Endothelial cell of umbilical vein (primary cell): ENCODE data around the gene GABBR2. TPM values are rescaled to one million over a fixed set of nuclear protein-coding genes. Genes with fewer than 3 reads are reported as not detected.

Experiments
- BruUV-seq: library from RNA; stranded (reverse); fragments of 400-500 nt; replicated peaks from 2 replicates; lab custom pipeline; 2021; lab: Mats Ljungman, UMichigan
- CTCF ChIA-PET: fragments of 300-600, 350-600 bp; sonication (Branson Sonifier 250); formaldehyde crosslinking; loops from one replicate; lab custom pipeline; 2021; ENCODE audit warnings: antibody characterized with exemption, inconsistent platforms; lab: Charles Lee
- POLR2A ChIA-PET: fragments of 300-600, 350-600 bp; sonication (Branson Sonifier 250); formaldehyde crosslinking; loops from one replicate; lab custom pipeline; 2021; ENCODE audit warnings: antibody characterized with exemption, inconsistent platforms; lab: Charles Lee
- DNase-seq: peaks from one replicate; pipeline ENCODE4 v3.0.0-alpha.2; 2011; ENCODE audit warnings: low read depth, low spot score
- FAIRE-seq: peaks from 2 replicates; lab custom pipeline; 2011; peaks lifted over from hg19 to GRCh38; lab: Jason Lieb, UNC
- H2AFZ ChIP-seq: 2 replicates; pipeline ENCODE4 v1.6.0; 2012; ENCODE audit warnings: low read depth, low read length, control low read depth, inconsistent platforms
- H3K27ac ChIP-seq: 2 replicates; pipeline ENCODE4 v1.5.1; 2011; ENCODE audit warnings: low read depth, mild to moderate bottlenecking, control low read depth, low read length, moderate library complexity; ENCODE audit not compliant: insufficient read depth
- H3K27me3 ChIP-seq, 2 experiments: 2 replicates each; pipeline versions ENCODE4 v1.6.0 to v1.6.1; 2011; ENCODE audit warnings: low read length in 2 of 2, mixed read lengths in 1 of 2; ENCODE audit not compliant: control insufficient read depth in 2 of 2, insufficient read depth in 2 of 2
- H3K36me3 ChIP-seq, 2 experiments: 2 replicates in 1 of 2; 3 replicates in 1 of 2; pipeline ENCODE4 v1.5.1; 2011; ENCODE audit warnings: low read length in 2 of 2, mild to moderate bottlenecking in 1 of 2, moderate library complexity in 1 of 2; ENCODE audit not compliant: control insufficient read depth in 2 of 2, insufficient read depth in 2 of 2; ENCODE audit errors: extremely low read depth in 1 of 2
- H3K4me1 ChIP-seq: 3 replicates; pipeline ENCODE4 v1.5.1; 2011; ENCODE audit warnings: mild to moderate bottlenecking, low read length; ENCODE audit not compliant: control insufficient read depth, insufficient read depth; ENCODE audit errors: extremely low read depth
- H3K4me2 ChIP-seq: 2 replicates; pipeline ENCODE4 v1.6.1; 2011; ENCODE audit warnings: low read length, control low read depth, mixed read lengths; ENCODE audit not compliant: insufficient read depth
- H3K4me3 ChIP-seq, 3 experiments: fragments of 200-600 bp in 1 of 3; sonication (generic), shearing (Covaris generic) in 1 of 3; replicated peaks in 1 of 3; 2 replicates each; pipeline ENCODE4 v1.5.1; 2011 to 2016; ENCODE audit warnings: control low read depth in 3 of 3, low read length in 3 of 3, mild to moderate bottlenecking in 2 of 3, inconsistent platforms in 1 of 3, low read depth in 1 of 3, moderate library complexity in 1 of 3; ENCODE audit not compliant: insufficient read depth in 1 of 3
- H3K79me2 ChIP-seq: 2 replicates; pipeline ENCODE4 v1.6.0; 2012; ENCODE audit warnings: low read length, inconsistent platforms; ENCODE audit not compliant: control insufficient read depth, insufficient read depth
- H3K9ac ChIP-seq: replicated peaks from 2 replicates; pipeline ENCODE3; 2011; ENCODE audit warnings: low read length, control low read depth; ENCODE audit not compliant: insufficient read depth; ENCODE audit errors: extremely low read depth
- H3K9me1 ChIP-seq: replicated peaks from 3 replicates; pipeline ENCODE4 v1.6.0; 2011; ENCODE audit warnings: mild to moderate bottlenecking, low read length; ENCODE audit not compliant: control insufficient read depth, insufficient read depth; ENCODE audit errors: extremely low read depth
- H3K9me3 ChIP-seq: replicated peaks from 2 replicates; pipeline ENCODE4 v1.5.1; 2012; ENCODE audit warnings: low read length, inconsistent platforms; ENCODE audit not compliant: control insufficient read depth, insufficient read depth
- H4K20me1 ChIP-seq: replicated peaks from 2 replicates; pipeline ENCODE3; 2011; ENCODE audit warnings: mild to moderate bottlenecking, low read length; ENCODE audit not compliant: control insufficient read depth, insufficient read depth; ENCODE audit errors: extremely low read depth
- CTCF ChIP-seq, 2 donors: IDR thresholded peaks; 1 replicate in 1 of 2; 2 replicates in 1 of 2; pipeline ENCODE4 v1.5.1; 2011; ENCODE audit warnings: low read length in 2 of 2, mild to moderate bottlenecking in 2 of 2, moderate library complexity in 2 of 2, control low read depth in 1 of 2, inconsistent platforms in 1 of 2, low read depth in 1 of 2; ENCODE audit not compliant: insufficient read depth in 1 of 2; ENCODE audit errors: extremely low read depth in 1 of 2
- EZH2 ChIP-seq: IDR thresholded peaks from 2 replicates; pipeline ENCODE4 v1.6.1; 2012; ENCODE audit warnings: borderline replicate concordance, low read depth, mild to moderate bottlenecking, moderate library complexity, low read length, inconsistent platforms; ENCODE audit not compliant: severe bottlenecking
- FOS ChIP-seq: IDR thresholded peaks from 2 replicates; pipeline ENCODE4 v1.6.1; 2011; ENCODE audit warnings: mild to moderate bottlenecking, low read length, moderate library complexity, borderline replicate concordance; ENCODE audit not compliant: insufficient read depth
- GATA2 ChIP-seq: IDR thresholded peaks from 2 replicates; pipeline ENCODE4 v1.7.0; 2011; ENCODE audit warnings: low read depth, mild to moderate bottlenecking, moderate library complexity, mixed read lengths, low read length; ENCODE audit not compliant: insufficient read length, insufficient read depth
- JUN ChIP-seq: IDR thresholded peaks from 2 replicates; pipeline ENCODE4 v1.6.1; 2011; ENCODE audit warnings: borderline replicate concordance, low read depth; ENCODE audit not compliant: insufficient read length, insufficient read depth
- MYC ChIP-seq: IDR thresholded peaks from one replicate; pipeline ENCODE4 v1.6.1; 2011; ENCODE audit warnings: mild to moderate bottlenecking, low read depth, low read length
- POLR2A ChIP-seq: IDR thresholded peaks from 2 replicates; pipeline ENCODE4 v1.6.1; 2012; ENCODE audit warnings: low read depth, mild to moderate bottlenecking, control low read depth, low read length
- POLR2AphosphoS5 ChIP-seq: IDR thresholded peaks from 2 replicates; pipeline ENCODE4 v1.6.1; 2012; ENCODE audit warnings: low read depth, mild to moderate bottlenecking, control low read depth, low read length, moderate library complexity; ENCODE audit not compliant: insufficient read depth
- dilution Hi-C: fragments of 300-500 bp; cut with MboI; formaldehyde crosslinking; loops from one replicate; pipeline ENCODE4 v1.15.0; 2019; ENCODE audit warnings: low sequenced_read_pairs; ENCODE audit not compliant: extremely low pct_ligation_motif_present
- intact Hi-C: fragments of 100-400 bp; cut with micrococcal nuclease; formaldehyde crosslinking; loops from one replicate; pipeline ENCODE4 v1.10.0; 2022
- polyA plus RNA-seq, 4 experiments: library from polyadenylated mRNA; depleted of rRNA in 3 of 4; stranded (reverse) in 3 of 4; unstranded in 1 of 4; fragments of >200 nt; gene quantifications; 2 replicates each; pipeline versions ENCODE4 v1.2.1 to v1.2.3, GENCODE V29; 2011 to 2012; ENCODE audit warnings: missing spikeins in 1 of 4
- total RNA-seq: library from RNA; stranded (reverse); gene quantifications from 2 replicates; pipeline ENCODE4 v1.2.3, GENCODE V29; 2021
- TF ChIP-seq, protein P1 (sequence below): IDR thresholded peaks from 2 replicates; pipeline ENCODE4 v1.6.1; 2011; ENCODE audit not compliant: insufficient read depth, insufficient read length

The GABBR2 gene
- total and polyA plus RNA-seq, 2 donors (not counting 3 experiments of a cell fraction or from before 2014, with no cell fraction given) = 1.1 to 9.2 TPM

DNA sequence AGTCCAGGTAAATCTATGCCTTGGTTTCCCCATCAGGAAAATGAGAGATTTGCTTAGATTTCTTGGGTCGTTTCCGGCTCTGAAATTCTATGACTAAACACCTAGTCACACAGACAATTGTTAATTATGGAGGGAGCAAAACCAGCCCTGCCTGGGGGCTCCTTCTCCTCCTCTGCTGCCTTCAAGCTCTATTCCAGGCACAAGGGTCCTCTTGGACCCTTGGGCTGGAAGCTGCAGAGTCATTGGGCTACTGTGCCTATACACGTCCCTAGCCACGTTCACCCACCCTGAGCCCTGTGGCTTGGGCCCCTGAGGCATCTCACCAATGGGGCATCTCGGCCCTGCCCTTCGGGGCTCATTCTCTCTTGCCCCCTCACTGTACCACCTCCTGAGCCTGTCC lies 379.5 kb downstream of the GABBR2 start:
- Histone ChIP-seq H3K9me1 (no peaks in the 10 kb centered on the region), H3K4me1 (peaks cover 51% of the 10 kb centered on the region), H3K79me2 (no peaks in the 10 kb centered on the region), H3K9me3 (no peaks in the 10 kb centered on the region), H3K4me2 (no peak overlapping the region), H3K9ac (no peak overlapping the region), H2AFZ (no peak overlapping the region), H3K27ac (peak overlapping the region; percentile 34), H3K36me3 (no peaks in the 10 kb centered on the region), H3K4me3 (no peak overlapping the region), H3K27me3 (no peaks in the 10 kb centered on the region), H4K20me1 (no peaks in the 10 kb centered on the region)
- no TSS peak for BruUV-seq
- TF ChIP-seq FOS (no peak), POLR2A (no peak), JUN (no peak), CTCF (IDR thresholded peaks at IDR 0.05; ENCODE audit: extremely low read depth in 1 of 2, insufficient read depth in 1 of 2, low read depth in 1 of 2, low read length in 2 of 2) (no peak)
- TF ChIP-seq, protein P1, sequence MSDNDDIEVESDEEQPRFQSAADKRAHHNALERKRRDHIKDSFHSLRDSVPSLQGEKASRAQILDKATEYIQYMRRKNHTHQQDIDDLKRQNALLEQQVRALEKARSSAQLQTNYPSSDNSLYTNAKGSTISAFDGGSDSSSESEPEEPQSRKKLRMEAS = no peak
- FAIRE-seq = no peak
- POLR2A ChIA-PET = no interaction called here
- dilution Hi-C loops (no loop called here), intact Hi-C loops (no loop called here)
- DNase-seq = no peak
- CTCF ChIA-PET = interaction anchor here (1.1 kb wide), 1 partner anchor 381 kb away, joined by 3 read pairs; no protein-coding TSS in a partner anchor

DNA sequence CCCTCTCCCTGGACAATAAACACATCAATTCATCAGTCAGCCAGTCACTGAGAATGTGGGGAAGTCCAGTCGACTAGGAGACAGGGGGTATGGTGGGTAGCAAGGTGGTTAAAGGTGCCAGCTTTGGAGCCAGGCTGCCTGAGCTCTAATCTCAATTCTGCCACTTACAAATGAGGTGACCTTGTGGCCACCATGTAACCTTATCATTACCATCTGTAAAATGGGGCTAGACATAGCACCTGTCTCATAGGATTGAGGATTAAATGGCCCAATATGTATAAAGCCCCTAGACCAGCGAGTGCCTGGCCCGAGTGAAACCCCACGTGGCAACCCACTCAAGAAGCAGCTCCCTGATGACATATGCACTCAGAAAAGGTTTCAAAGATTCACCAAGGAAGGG lies 380.0 kb downstream of the GABBR2 start:
- no peak overlapping the region for H3K4me3 ChIP-seq
- dilution Hi-C loops = no loop called here
- ChIA-PET CTCF (interaction anchor here (1.1 kb wide), 1 partner anchor 382 kb away, joined by 3 read pairs; no protein-coding TSS in a partner anchor), POLR2A (no interaction called here)
- no peak for DNase-seq
- H3K9me3 ChIP-seq = no peaks in the 10 kb centered on the region
- H3K36me3 ChIP-seq = no peaks in the 10 kb centered on the region
- no peak overlapping the region for H3K9ac ChIP-seq
- H3K4me2 ChIP-seq = no peak overlapping the region
- peak overlapping the region; percentile 34 for H3K27ac ChIP-seq
- no peaks in the 10 kb centered on the region for H4K20me1 ChIP-seq
- no peaks in the 10 kb centered on the region for H3K27me3 ChIP-seq
- intact Hi-C loops = no loop called here
- peaks cover 52% of the 10 kb centered on the region for H3K4me1 ChIP-seq
- TF ChIP-seq EZH2 (no peak), GATA2 (no peak), POLR2A (no peak), MYC (no peak), FOS (no peak), POLR2AphosphoS5 (no peak), JUN (no peak), CTCF (IDR thresholded peaks at IDR 0.05; ENCODE audit: extremely low read depth in 1 of 2, insufficient read depth in 1 of 2, low read depth in 1 of 2, low read length in 2 of 2) (no peak)
- TF ChIP-seq, protein P1 = no peak
- no peaks in the 10 kb centered on the region for H3K79me2 ChIP-seq
- no peak overlapping the region for H2AFZ ChIP-seq
- no peaks in the 10 kb centered on the region for H3K9me1 ChIP-seq
- no peak for FAIRE-seq
- BruUV-seq = no TSS peak
